Progenitor cell of endocrine pancreas (in vitro differentiated cells): ENCODE results near the gene LPP. TPM values are rescaled to one million over a fixed set of nuclear protein-coding genes. Genes with fewer than 3 reads are reported as not detected.

ENCODE experiments used
- DNase-seq: peaks from one replicate; pipeline ENCODE4 v3.0.0; 2021; ENCODE audit warnings: low spot score; ENCODE audit not compliant: unreplicated experiment
- H3K27ac Mint-ChIP-seq: 2 replicates; pipeline ENCODE4 v1.8.0; 2021; ENCODE audit warnings: mild to moderate bottlenecking, moderate library complexity, mixed read lengths
- H3K27me3 Mint-ChIP-seq: 2 replicates; pipeline ENCODE4 v1.8.0; 2021; ENCODE audit warnings: mixed read lengths
- H3K36me3 Mint-ChIP-seq: 2 replicates; pipeline ENCODE4 v1.8.0; 2022; ENCODE audit warnings: mixed read lengths; ENCODE audit not compliant: insufficient read depth
- H3K4me1 Mint-ChIP-seq: 2 replicates; pipeline ENCODE4 v1.8.0; 2021; ENCODE audit warnings: low read depth, mixed read lengths
- H3K4me3 Mint-ChIP-seq: 2 replicates; pipeline ENCODE4 v1.8.0; 2021; ENCODE audit warnings: low read depth, mild to moderate bottlenecking, moderate library complexity, mixed read lengths
- H3K9me3 Mint-ChIP-seq: 2 replicates; pipeline ENCODE4 v1.8.0; 2021; ENCODE audit warnings: low read depth, mixed read lengths
- CTCF ChIP-seq: fragments of 200-600 bp; sonication (generic); IDR thresholded peaks from one replicate; pipeline ENCODE4 v1.5.0; 2021; ENCODE audit warnings: antibody characterized with exemption, mild to moderate bottlenecking; ENCODE audit not compliant: unreplicated experiment
- total RNA-seq: library from RNA; stranded (reverse); gene quantifications from 2 replicates; pipeline ENCODE4 v1.2.1, GENCODE V29; 2021

Gene LPP
- total RNA-seq, 1 donor from 2014 or later: 131 TPM

GRCh38 chr3:188211476-188211875 lies 57.5 kb downstream of the LPP start:
- H3K4me3 Mint-ChIP-seq: no peak overlapping the region
- peaks cover 31% of the 10 kb centered on the region for H3K4me1 Mint-ChIP-seq
- no peak for DNase-seq
- no peaks in the 10 kb centered on the region for H3K27me3 Mint-ChIP-seq
- H3K36me3 Mint-ChIP-seq: peaks cover 3% of the 10 kb centered on the region
- no peaks in the 10 kb centered on the region for H3K9me3 Mint-ChIP-seq
- no peak for TF ChIP-seq CTCF
- no peak overlapping the region for H3K27ac Mint-ChIP-seq

GRCh38 chr3:188212308-188212969 lies 58.5 kb downstream of the LPP start:
- Mint-ChIP-seq H3K9me3 (no peaks in the 10 kb centered on the region), H3K27me3 (no peaks in the 10 kb centered on the region), H3K36me3 (peaks cover 3% of the 10 kb centered on the region), H3K4me1 (peaks cover 37% of the 10 kb centered on the region), H3K4me3 (peak overlapping the region; percentile 25), H3K27ac (peak overlapping the region; percentile 94)
- DNase-seq: no peak
- TF ChIP-seq CTCF: no peak

GRCh38 chr3:188214442-188214841 lies 60.5 kb downstream of the LPP start:
- Mint-ChIP-seq H3K4me3 (no peak overlapping the region), H3K27ac (no peak overlapping the region), H3K36me3 (peaks cover 3% of the 10 kb centered on the region)

GRCh38 chr3:188215129-188215528 lies 61.2 kb downstream of the LPP start:
- H3K4me3 Mint-ChIP-seq: no peak overlapping the region
- DNase-seq: no peak
- no peak for TF ChIP-seq CTCF
- H3K36me3 Mint-ChIP-seq: peaks cover 4% of the 10 kb centered on the region
- H3K4me1 Mint-ChIP-seq: peaks cover 48% of the 10 kb centered on the region
- H3K9me3 Mint-ChIP-seq: no peaks in the 10 kb centered on the region
- no peaks in the 10 kb centered on the region for H3K27me3 Mint-ChIP-seq
- H3K27ac Mint-ChIP-seq: no peak overlapping the region

More at GRCh38 chr3:188214442-188214841, 60.5 kb downstream of the LPP start:
- Mint-ChIP-seq H3K27me3 (no peaks in the 10 kb centered on the region), H3K4me1 (peaks cover 44% of the 10 kb centered on the region), H3K9me3 (no peaks in the 10 kb centered on the region)
- DNase-seq: no peak
- TF ChIP-seq CTCF: no peak

GRCh38 chr3:188217011-188217463 lies 63.1 kb downstream of the LPP start:
- no peak for TF ChIP-seq CTCF
- Mint-ChIP-seq H3K36me3 (peaks cover 5% of the 10 kb centered on the region), H3K9me3 (peaks cover 5% of the 10 kb centered on the region), H3K27me3 (no peaks in the 10 kb centered on the region), H3K4me3 (no peak overlapping the region), H3K4me1 (peaks cover 59% of the 10 kb centered on the region), H3K27ac (peak overlapping the region; percentile 76)
- DNase-seq: no peak
